ENCODE results near the gene EPHB2. TPM values are rescaled to one million over a fixed set of nuclear protein-coding genes. Genes with fewer than 3 reads are reported as not detected.

Gene EPHB2
- total RNA-seq, 4 donors from 2014 or later: 0.32 to 4.0 (median 1.7) TPM

DNA sequence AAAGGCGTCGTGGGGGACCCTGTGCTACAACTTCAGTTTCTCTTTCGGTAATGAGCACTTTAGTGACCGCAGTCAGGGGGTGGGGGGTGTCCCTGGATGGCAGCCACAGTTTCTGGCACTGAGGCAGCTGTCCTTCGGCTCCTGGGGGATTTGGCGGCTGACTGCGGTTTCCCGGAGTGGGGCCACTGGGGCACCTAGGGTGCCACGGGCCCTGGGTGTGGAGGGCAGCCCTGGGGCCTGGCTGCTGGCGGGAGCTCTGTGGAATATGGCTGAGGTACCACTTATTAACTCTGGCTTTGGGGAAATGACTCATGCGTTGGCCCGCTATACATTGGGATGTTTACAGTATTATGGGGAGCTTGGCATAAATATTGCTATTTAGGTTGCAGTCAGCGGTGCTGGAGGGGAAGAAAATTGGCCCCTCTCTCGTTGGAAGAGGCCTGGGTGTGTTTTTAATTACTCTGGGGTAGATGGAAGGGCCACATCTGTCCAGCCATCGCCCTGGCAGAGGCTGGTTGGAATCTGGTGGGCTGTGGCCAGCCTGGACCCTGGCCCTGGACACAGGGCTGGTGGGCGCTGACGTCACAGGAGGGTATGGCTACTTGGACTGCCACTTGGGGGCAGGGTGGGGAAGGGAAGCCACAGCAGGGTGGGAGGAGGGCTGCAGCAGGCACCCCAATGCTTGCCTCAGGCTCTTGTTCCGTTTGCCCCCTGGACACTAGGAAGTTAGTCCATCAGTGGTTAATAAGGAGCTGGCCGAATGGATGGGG lies 2.0 kb downstream of the EPHB2 start:
- Histone ChIP-seq H3K36me3 (no peaks in the 10 kb centered on the region), H3K27ac (no peak overlapping the region), H3K9me3 (no peaks in the 10 kb centered on the region), H3K4me1 (peaks cover 21% of the 10 kb centered on the region), H3K27me3 (peaks cover 19% of the 10 kb centered on the region), H3K4me3 (no peak overlapping the region)
- TF ChIP-seq, protein P1, sequence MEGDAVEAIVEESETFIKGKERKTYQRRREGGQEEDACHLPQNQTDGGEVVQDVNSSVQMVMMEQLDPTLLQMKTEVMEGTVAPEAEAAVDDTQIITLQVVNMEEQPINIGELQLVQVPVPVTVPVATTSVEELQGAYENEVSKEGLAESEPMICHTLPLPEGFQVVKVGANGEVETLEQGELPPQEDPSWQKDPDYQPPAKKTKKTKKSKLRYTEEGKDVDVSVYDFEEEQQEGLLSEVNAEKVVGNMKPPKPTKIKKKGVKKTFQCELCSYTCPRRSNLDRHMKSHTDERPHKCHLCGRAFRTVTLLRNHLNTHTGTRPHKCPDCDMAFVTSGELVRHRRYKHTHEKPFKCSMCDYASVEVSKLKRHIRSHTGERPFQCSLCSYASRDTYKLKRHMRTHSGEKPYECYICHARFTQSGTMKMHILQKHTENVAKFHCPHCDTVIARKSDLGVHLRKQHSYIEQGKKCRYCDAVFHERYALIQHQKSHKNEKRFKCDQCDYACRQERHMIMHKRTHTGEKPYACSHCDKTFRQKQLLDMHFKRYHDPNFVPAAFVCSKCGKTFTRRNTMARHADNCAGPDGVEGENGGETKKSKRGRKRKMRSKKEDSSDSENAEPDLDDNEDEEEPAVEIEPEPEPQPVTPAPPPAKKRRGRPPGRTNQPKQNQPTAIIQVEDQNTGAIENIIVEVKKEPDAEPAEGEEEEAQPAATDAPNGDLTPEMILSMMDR (IDR thresholded peaks at IDR 0.05): no peak
- TF ChIP-seq POLR2A (IDR thresholded peaks at IDR 0.05) (no peak), POLR2AphosphoS5 (IDR thresholded peaks at IDR 0.05) (no peak), EP300 (IDR thresholded peaks at IDR 0.05) (no peak)
- DNase-seq (ENCODE audit: low spot score in 2 of 2): no peak
- WGBS: 52% methylated on average over 19 of the region's 19 CpGs

GRCh38 chr1:22714455-22714854 lies 3.8 kb downstream of the EPHB2 start:
- H3K9me3 ChIP-seq: no peaks in the 10 kb centered on the region
- peaks cover 19% of the 10 kb centered on the region for H3K27me3 ChIP-seq
- H3K27ac ChIP-seq: no peak overlapping the region
- no peaks in the 10 kb centered on the region for H3K36me3 ChIP-seq
- no peak overlapping the region for H3K4me3 ChIP-seq
- no peak for DNase-seq (ENCODE audit: low spot score in 2 of 2)
- no peak for TF ChIP-seq POLR2AphosphoS5 (IDR thresholded peaks at IDR 0.05)
- no peak for TF ChIP-seq EP300 (IDR thresholded peaks at IDR 0.05)
- TF ChIP-seq POLR2A (IDR thresholded peaks at IDR 0.05): no peak
- TF ChIP-seq, protein P1 (IDR thresholded peaks at IDR 0.05): no peak
- H3K4me1 ChIP-seq: peaks cover 21% of the 10 kb centered on the region
- WGBS: 83% methylated on average over 3 of the region's 3 CpGs

DNA sequence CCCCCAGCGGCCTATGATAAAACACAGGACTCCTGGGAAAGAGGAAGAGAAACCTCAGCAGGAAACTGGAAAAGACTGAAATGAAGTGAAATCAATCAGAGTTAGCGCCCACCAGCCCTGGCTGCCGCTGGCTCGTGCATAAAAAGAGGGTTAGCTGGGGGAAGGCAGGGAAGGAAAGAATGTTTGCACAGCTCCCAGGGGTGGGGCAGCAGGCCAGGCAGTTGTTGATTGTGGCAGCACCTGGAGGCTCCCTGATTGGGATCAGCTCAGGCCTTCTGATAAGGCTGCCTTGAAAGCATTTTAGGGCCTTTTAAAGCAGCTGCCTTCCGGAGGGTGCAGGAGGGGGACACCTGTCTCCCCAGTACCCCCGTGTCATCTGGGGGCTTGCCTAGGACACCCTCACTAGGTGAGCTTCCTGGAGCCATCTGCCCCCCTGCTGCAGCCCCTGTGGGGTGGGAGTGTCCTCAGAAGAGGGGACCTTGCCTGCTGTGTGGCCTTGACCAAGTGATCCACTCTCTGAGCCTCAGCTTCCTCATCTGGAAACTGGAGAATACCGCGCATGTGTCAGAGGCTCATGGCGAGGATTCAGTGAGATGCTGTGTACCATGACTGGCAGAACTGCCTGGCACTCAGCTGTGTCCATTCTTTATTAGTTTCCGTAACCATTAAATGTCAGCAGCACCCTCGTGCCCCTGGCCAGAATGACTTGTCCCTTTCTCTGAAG lies 6.6 kb downstream of the EPHB2 start:
- DNase-seq (ENCODE audit: low spot score in 2 of 2): no peak
- TF ChIP-seq POLR2AphosphoS5 (IDR thresholded peaks at IDR 0.05) (no peak), POLR2A (IDR thresholded peaks at IDR 0.05) (no peak)
- TF ChIP-seq, protein P1 (IDR thresholded peaks at IDR 0.05): no peak
- Histone ChIP-seq H3K27ac (no peak overlapping the region), H3K4me1 (peaks cover 3% of the 10 kb centered on the region), H3K27me3 (peaks cover 7% of the 10 kb centered on the region), H3K36me3 (no peaks in the 10 kb centered on the region), H3K9me3 (no peaks in the 10 kb centered on the region), H3K4me3 (no peak overlapping the region)
- 74% methylated on average over 9 of the region's 11 CpGs for WGBS

DNA sequence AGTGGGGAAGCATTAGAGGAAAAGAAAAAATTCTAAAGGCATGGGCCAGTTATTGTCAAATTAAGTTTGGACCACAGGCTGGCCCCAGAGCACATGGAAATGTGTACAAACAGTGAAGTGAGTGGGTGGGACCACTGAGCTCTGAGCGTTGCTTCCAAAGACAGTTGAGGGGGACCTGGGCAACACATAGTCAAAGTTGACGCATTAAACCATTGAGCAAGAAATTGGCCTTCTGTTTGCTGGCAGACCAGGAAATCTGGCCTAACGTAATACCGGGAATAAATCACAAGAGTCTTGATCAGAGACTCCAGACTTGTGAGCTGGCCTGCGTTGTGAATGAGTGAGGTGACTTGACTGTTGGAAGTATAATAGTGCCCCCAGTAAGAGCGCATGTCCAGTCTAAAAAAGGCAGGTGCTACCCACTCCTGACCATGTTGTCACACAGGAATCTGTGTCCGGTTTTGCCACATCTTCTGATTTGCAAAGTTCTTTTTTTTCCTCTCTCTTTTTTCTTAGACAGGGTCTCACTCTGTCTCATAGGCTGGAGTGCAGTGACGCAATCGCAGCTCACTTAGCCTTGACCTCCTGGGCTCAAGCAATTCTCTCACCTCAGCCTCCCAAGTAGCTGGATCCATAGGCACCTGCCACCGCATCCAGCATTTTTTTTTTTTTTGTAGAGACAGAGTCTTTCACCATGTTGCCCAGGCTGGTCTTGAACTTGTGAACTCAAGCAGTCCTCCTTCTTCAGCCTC lies 10.7 kb downstream of the EPHB2 start:
- no peak overlapping the region for H3K27ac ChIP-seq
- TF ChIP-seq POLR2AphosphoS5 (IDR thresholded peaks at IDR 0.05): no peak
- no peak for TF ChIP-seq POLR2A (IDR thresholded peaks at IDR 0.05)
- TF ChIP-seq EP300 (IDR thresholded peaks at IDR 0.05): no peak
- TF ChIP-seq, protein P1 (IDR thresholded peaks at IDR 0.05): no peak
- no peaks in the 10 kb centered on the region for H3K4me1 ChIP-seq
- peaks cover 5% of the 10 kb centered on the region for H3K27me3 ChIP-seq
- WGBS: 87% methylated on average over 10 of the region's 10 CpGs
- no peak for DNase-seq (ENCODE audit: low spot score in 2 of 2)
- H3K36me3 ChIP-seq: no peaks in the 10 kb centered on the region
- no peak overlapping the region for H3K4me3 ChIP-seq
- no peaks in the 10 kb centered on the region for H3K9me3 ChIP-seq

Data from suprapubic skin (tissue), 4 donors.